Measurements from ENCODE around the gene SLC12A1. TPM values are rescaled to one million over a fixed set of nuclear protein-coding genes. Genes with fewer than 3 reads are reported as not detected.

Gene SLC12A1
- total and polyA plus RNA-seq, 2 experiments from 2014 or later, result 0.57 to 0.59 TPM

DNA sequence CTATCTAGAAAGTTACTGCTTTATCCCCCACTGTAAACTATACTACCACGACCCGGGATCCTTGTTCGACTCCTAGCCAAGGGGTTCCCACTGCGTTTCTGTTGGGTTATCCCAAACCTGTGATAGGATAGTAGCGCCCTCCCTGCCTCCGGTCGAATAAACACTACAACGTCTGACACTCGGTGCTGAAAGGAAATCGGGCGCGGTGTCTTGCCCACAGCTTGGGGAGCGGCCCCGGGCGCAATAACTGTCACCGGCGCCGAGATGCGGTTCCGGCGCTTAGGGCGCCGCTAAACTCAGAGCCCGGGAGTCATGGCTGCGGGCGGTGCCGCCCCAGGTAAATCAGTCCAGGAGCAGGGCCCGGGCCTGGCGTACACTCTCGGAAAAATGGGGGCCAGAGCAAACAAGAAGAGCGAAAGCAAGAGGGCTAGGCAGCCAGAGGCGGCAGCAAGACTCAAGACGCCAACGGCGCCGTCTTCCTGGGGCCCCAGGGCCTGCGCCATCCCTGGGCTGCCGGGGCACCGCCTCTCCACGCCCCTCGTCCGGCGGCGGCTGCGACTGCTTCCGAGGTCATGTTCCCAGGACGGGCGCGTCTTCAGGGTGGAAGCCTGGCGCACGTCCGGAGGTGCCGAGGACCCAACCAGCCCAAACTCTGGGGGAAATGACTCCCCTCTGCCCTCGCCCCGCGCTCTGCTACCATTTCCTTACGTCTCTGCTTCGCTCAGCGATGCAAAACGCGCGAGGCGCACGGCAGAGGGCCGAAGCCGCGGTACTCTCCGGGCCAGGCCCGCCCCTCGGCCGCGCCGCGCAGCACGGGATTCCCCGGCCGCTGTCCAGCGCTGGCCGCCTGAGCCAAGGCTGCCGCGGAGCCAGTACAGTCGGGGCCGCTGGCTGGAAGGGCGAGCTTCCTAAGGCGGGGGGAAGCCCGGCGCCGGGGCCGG lies 125.0 kb downstream of the SLC12A1 start, which contains the start of gene DUT:
Gene DUT (plus strand): TSS at position 575 of the 941 bp plus-strand sequence. CDS start 87 bp downstream, at position 662.
- Histone ChIP-seq H3K4me3 (peak within 1 kb of the TSS; percentile 90), H2AFZ (peak within 1 kb of the TSS; percentile 81; the same call in 1 of the 2 replicates), H3K4me2 (peak within 1 kb of the TSS; percentile 83), H3K4me1 (ENCODE audit: insufficient read depth) (peaks cover 20% of the 10 kb centered on the region), H3K27ac (ENCODE audit: low read depth) (peak within 1 kb of the TSS; percentile 89), H3K79me2 (replicated peaks; ENCODE audit: insufficient read depth) (peaks cover 35% of the 10 kb centered on the region), H4K20me1 (replicated peaks; ENCODE audit: insufficient read depth) (no peaks in the 10 kb centered on the region; the same call in 1 of the 2 replicates), H3K36me3 (ENCODE audit: insufficient read depth) (peaks cover 15% of the 10 kb centered on the region; the same call in 1 of the 2 replicates), H3F3A (replicated peaks; ENCODE audit: low read depth) (no peaks in the 10 kb centered on the region), H3K9me2 (ENCODE audit: insufficient read depth) (no peaks in the 10 kb centered on the region), H3K27me3 (ENCODE audit: insufficient read depth) (no peaks in the 10 kb centered on the region)
- DNase-seq (ENCODE audit: low spot score) (peak; percentile 89), ATAC-seq (peak; percentile 89)
- H3K4me3 Mint-ChIP-seq, result peak within 1 kb of the TSS; percentile 96
- peak; percentile 73 for TF ChIP-seq REST (IDR thresholded peaks at IDR 0.05; ENCODE audit: unreplicated experiment)
- no peak for TF ChIP-seq ETS1 (IDR thresholded peaks at IDR 0.05)
- TF ChIP-seq ZNF114 (CRISPR knock-in tag; IDR thresholded peaks at IDR 0.05), result no peak
- no peak for TF ChIP-seq NANOG (IDR thresholded peaks at IDR 0.05; ENCODE audit: borderline replicate concordance)
- peak in 1 of 2 experiments; percentile 41; a peak in 2 of 4 replicates for TF ChIP-seq CTCF (conservative IDR thresholded peaks at IDR 0.05; ENCODE audit: low read depth in 2 of 2)
- TF ChIP-seq CREB1 (CRISPR knock-in tag; IDR thresholded peaks at IDR 0.05; ENCODE audit: low read depth), result 0 out of 2 replicates have a peak, but pooled peaks have one; percentile 2
- TF ChIP-seq STAT1 (IDR thresholded peaks at IDR 0.05; ENCODE audit: unreplicated experiment), result no peak
- TF ChIP-seq EZH2 (IDR thresholded peaks at IDR 0.05; ENCODE audit: low read depth, unreplicated experiment), result no peak
- TF ChIP-seq POLR2AphosphoS5 (IDR thresholded peaks at IDR 0.05; ENCODE audit: low read depth), result peak; percentile 68
- TF ChIP-seq JUNB (IDR thresholded peaks at IDR 0.05; ENCODE audit: unreplicated experiment), result no peak
- TF ChIP-seq, protein P1, sequence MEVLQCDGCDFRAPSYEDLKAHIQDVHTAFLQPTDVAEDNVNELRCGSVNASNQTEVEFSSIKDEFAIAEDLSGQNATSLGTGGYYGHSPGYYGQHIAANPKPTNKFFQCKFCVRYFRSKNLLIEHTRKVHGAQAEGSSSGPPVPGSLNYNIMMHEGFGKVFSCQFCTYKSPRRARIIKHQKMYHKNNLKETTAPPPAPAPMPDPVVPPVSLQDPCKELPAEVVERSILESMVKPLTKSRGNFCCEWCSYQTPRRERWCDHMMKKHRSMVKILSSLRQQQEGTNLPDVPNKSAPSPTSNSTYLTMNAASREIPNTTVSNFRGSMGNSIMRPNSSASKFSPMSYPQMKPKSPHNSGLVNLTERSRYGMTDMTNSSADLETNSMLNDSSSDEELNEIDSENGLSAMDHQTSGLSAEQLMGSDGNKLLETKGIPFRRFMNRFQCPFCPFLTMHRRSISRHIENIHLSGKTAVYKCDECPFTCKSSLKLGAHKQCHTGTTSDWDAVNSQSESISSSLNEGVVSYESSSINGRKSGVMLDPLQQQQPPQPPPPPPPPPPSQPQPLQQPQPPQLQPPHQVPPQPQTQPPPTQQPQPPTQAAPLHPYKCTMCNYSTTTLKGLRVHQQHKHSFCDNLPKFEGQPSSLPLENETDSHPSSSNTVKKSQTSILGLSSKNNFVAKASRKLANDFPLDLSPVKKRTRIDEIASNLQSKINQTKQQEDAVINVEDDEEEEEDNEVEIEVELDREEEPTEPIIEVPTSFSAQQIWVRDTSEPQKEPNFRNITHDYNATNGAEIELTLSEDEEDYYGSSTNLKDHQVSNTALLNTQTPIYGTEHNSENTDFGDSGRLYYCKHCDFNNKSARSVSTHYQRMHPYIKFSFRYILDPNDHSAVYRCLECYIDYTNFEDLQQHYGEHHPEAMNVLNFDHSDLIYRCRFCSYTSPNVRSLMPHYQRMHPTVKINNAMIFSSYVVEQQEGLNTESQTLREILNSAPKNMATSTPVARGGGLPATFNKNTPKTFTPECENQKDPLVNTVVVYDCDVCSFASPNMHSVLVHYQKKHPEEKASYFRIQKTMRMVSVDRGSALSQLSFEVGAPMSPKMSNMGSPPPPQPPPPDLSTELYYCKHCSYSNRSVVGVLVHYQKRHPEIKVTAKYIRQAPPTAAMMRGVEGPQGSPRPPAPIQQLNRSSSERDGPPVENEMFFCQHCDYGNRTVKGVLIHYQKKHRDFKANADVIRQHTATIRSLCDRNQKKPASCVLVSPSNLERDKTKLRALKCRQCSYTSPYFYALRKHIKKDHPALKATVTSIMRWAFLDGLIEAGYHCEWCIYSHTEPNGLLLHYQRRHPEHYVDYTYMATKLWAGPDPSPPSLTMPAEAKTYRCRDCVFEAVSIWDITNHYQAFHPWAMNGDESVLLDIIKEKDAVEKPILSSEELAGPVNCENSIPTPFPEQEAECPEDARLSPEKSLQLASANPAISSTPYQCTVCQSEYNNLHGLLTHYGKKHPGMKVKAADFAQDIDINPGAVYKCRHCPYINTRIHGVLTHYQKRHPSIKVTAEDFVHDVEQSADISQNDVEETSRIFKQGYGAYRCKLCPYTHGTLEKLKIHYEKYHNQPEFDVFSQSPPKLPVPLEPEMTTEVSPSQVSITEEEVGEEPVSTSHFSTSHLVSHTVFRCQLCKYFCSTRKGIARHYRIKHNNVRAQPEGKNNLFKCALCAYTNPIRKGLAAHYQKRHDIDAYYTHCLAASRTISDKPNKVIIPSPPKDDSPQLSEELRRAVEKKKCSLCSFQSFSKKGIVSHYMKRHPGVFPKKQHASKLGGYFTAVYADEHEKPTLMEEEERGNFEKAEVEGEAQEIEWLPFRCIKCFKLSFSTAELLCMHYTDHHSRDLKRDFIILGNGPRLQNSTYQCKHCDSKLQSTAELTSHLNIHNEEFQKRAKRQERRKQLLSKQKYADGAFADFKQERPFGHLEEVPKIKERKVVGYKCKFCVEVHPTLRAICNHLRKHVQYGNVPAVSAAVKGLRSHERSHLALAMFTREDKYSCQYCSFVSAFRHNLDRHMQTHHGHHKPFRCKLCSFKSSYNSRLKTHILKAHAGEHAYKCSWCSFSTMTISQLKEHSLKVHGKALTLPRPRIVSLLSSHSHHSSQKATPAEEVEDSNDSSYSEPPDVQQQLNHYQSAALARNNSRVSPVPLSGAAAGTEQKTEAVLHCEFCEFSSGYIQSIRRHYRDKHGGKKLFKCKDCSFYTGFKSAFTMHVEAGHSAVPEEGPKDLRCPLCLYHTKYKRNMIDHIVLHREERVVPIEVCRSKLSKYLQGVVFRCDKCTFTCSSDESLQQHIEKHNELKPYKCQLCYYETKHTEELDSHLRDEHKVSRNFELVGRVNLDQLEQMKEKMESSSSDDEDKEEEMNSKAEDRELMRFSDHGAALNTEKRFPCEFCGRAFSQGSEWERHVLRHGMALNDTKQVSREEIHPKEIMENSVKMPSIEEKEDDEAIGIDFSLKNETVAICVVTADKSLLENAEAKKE (CRISPR knock-in tag; IDR thresholded peaks at IDR 0.05), result no peak
- TF ChIP-seq EZH2phosphoT487 (IDR thresholded peaks at IDR 0.05; ENCODE audit: unreplicated experiment), result no peak
- TF ChIP-seq ZNF331 (CRISPR knock-in tag; IDR thresholded peaks at IDR 0.05; ENCODE audit: low read depth), result no peak
- no peaks in the 10 kb centered on the region for H3K9me3 Mint-ChIP-seq
- H3K4me1 Mint-ChIP-seq, result peaks cover 32% of the 10 kb centered on the region
- H3K36me3 Mint-ChIP-seq (ENCODE audit: low read depth), result peaks cover 30% of the 10 kb centered on the region
- H3K27ac Mint-ChIP-seq, result peak within 1 kb of the TSS; percentile 96
- H3K27me3 Mint-ChIP-seq (ENCODE audit: insufficient read depth, low read depth, poor library complexity), result peaks cover 1% of the 10 kb centered on the region

All from GM23338 (cell line).